Hippocampal formation (tissue), 2 donors: Measurements from ENCODE around the gene ERMARD.

Experiments
- DNase-seq, 2 donors: peaks; one replicate each; lab custom pipeline; 2025; lab: John Stamatoyannopoulos, UW

The ERMARD gene

DNA sequence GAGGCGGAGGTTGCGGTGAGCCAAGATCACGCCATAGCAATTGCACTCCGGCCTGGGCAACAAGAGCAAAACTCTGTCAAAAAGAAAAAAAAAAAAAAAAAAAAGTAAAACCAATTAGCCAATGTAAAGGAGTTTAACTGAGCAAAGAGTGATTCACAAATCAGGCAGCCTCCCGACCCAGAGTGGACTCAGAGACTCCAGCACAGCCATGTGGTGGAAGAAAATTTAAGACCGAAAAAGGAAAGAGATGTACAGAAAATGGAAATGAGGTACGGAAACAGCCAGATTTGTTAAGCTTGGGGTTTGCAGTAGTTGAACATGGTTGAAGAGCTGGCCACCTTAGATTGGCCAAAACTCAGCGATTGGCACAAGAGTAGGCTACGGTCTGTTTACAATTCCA lies 51.4 kb downstream of the ERMARD start:
- DNase-seq = no peak

DNA sequence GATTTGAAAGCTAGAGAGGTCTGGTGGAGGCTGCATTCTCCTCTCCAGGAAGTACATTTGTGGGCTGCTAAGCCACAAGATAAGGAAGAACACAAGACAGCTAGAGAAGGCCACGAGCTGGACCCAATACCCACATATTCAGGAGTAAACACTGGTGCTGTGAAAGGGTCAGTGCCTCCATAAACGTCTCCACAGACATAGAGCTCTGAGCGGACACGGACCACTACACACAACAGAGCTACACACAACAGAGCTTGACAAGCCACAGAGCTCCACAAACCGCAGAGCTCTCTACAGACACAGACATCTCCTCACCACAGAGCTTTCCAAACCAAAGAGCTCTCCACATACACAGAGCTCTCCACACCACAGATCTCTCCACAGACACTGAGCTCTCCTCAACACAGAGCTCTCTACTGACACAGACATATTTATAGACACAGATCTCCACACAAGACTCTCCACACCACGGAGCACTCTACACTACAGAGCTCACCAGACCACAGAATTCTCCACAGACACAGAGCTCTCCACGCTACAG lies 51.9 kb downstream of the ERMARD start:
- DNase-seq = no peak

DNA sequence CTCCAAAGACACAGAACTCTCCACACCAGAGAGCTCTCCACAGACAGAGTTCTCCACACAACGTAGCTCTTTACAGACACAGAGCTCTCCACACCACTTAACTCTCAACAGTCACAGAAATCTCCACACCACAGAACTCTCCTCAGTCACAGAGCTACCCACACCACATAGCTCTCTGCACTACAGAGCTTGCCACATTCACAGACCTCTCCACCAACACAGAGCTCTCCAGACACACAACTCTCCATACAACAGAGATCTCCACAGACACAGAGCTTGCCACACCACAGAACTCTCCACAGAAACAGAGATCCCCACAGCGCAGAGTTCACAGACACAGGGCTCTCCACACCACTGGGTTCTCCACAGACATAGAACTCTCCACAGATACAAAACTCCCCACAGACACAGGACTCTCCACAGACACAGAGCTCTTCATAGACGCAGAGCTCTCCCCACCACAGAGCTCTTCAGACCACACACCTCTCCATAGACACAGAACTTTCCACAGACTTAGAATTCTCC lies 52.5 kb downstream of the ERMARD start:
- no peak for DNase-seq

DNA sequence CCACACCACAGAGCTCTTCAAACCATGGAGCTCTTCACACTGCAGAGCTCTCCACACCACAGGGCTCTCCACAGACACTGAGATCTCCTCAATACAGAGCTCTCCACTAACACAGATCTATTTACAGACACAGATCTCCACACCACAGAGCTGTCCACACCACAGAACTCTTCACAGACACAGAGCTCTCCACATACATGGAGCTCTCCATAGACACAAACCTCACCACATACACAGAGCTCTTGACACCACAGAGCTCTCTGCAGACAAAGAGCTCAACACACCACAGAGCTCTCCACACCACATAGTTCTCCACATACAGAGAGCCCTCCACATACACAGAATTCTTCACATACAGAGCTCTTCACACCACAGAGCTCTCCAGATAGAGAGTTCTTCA lies 53.0 kb downstream of the ERMARD start:
- DNase-seq = no peak

DNA sequence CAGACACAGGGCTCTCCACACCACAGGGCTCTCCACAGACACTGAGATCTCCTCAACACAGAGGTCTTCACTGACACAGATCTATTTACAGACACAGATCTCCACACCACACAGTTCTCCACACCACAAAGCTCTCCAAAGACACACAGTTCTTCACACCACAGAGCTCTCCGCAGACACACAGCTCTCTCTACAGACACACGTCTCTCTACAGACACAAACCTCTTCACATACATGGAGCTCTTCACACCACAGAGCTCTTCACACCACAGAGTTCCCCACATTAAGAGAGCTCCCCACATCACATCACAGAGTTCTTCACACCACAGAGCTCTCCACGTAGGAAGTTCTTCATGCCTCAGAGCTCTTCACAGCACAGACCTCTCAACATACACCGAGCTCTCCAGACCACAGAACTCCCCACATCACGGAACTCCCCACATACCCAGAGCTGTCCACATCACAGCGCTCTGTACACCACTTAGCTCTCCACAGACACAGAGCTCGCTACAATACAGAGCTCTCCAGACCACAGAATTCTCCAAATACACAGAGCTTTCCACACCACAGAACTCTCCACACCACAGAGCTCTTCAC lies 53.9 kb downstream of the ERMARD start:
- no peak for DNase-seq

DNA sequence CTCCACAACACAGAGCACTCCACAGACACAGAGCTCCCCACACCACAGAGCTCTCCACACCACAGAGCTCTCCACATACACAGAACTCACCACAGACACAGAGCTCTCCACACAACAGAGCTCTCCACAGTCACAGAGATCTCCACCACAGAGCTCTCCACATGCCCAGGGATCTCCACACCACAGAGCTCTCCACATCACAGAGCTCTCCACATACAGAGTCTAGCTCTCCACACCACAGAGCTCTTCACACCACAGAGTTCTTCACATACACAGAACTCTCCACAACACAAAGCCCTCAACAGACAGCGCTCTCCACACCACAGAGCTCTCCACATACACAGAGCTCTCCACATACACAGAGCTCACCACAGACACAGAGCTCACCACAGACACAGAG lies 55.3 kb downstream of the ERMARD start:
- no peak for DNase-seq

DNA sequence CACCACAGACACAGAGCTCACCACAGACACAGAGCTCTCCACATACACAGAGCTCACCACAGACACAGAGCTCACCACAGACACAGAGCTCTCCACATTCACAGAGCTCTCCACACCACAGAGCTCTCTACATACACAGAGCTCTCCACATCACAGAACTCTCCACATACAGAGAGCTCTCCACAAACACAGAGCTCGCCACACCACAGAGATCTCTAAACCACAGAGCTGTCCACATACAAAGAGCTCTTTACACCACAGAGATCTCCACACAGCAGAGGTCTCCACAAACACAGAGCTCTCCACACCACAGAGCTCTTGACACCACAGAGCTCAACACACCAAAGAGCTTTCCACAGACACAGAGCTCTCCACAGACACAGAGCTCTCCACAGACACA lies 55.8 kb downstream of the ERMARD start:
- no peak for DNase-seq

DNA sequence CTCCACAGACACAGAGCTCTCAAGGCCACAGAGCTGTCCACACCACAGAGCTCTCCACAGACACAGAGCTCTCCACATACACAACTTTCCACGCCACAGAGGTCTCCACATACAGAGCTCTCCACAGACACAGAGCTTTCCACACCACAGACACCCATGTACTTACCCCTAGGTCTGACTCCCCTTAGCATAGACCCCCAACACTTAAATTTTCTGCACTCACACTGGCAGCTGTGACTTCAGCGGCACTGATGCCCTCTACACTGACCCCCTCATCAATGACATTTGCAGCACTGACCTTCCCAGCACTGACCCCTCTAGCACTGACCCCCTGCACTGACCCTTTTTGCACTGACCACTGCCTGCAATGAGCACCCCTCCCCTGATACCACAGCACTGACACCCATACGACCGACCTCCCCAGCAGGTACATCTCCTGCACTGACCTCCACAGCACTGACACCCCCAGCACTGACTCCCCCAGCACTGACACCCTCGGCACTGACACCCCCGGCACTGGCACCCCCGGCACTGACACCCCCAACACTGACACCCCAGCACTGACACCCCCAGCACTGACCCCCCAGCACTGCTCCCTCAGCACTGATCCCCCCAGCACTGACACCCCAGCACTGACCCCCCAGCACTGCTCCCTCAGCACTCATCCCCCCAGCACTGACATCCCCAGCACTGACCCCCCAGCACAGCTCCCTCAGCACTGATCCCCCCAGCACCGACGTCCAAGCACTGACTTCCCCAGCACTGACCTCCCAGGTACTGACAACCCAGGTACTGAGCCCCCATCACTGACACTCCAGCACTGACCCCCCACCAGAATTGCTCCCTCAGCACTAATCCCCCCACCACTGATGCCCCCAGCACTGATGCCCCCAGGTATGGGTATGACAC lies 56.5 kb downstream of the ERMARD start:
- DNase-seq = no peak

DNA sequence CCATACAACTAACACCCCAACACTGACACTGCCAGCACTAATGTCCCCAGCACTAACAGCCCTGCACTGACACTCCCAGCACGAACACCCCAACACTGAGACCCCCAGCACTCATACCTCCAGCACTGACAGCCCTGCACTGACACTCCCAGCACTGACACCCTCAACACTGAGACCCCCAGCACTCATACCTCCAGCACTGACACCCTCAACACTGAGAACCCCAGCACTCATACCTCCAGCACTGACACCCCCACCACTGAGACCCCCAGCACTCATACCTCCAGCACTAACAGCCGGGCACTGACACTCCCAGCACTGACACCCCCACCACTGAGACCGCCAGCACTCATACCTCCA lies 57.2 kb downstream of the ERMARD start:
- no peak for DNase-seq

DNA sequence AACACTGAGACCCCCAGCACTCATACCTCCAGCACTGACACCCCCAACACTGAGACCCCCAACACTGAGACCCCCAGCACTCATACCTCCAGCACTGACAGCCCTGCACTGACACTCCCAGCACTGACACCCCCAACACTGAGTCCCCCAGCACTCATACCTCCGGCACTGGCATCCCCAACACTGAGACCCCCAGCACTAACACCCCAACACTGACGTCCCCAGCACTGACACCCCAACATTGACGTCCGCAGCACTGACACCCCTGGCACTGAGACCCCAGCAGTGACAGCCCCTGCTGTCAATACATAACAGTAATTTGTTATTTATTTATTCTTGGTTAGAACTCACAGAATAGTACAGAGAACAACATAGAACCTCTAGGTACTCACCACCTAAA lies 58.0 kb downstream of the ERMARD start:
- DNase-seq = no peak

DNA sequence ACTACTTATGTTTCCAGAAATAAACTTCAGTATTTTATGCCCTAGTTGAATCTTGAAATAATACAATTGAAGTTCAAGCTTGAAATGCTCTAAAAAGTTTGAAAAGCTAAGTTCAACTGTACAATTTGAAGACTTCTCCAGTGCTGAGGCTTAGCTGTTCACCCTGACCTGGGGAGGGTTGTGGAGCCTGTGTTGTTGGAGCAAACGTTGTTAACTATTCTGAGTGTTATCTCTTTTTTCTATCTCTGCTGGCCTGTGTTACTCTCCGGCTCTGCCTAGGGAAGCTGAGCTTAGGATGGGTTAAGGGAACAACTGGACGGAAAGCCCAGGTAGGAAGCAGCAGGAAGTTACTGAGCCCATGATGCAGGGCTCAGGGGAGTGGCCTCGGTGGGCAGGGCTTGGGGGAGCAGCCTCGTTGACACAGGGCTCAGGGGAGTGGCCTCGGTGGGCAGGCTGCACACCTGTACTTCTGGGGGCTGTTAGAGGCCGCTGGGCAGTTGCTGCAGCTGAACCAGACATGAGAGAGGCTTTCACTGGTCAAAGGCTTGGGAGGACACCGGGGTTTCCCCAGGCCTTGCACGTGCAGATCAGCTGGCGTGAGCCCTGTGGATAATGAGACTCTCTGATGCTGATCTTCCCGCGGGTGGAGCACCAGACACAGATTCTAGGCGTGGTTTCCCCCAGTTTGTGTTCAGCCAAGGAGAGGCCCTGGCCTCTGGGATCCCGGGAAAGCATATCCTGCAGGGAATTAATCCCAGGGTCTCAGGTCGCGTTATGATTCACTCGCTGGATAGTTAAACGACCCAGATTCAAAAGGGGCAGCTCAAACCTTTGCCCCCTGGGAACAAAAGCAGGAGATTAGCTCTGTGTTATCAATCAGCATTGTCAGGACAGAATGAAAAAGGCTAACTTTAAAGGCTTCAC lies 58.9 kb downstream of the ERMARD start:
- no peak for DNase-seq

DNA sequence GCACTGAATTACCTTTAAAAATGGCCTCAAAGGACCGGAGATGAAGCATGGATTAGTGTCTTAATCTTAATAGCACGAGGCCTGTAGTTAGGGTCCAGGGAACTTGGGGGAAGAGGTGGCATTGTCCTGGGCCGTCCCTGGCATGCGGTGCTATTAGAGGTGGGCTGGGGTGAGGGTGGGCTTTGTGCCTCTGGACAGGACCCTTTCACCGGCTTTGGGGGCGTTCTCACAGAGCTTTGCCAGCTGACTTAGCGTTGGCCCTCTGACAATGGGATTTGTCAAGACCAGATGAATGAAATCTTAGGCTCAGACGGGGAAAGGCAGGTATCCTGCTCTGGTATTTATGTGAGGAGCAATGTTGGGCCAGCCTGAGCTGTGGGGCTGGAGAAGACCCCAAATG lies 59.6 kb downstream of the ERMARD start:
- no peak for DNase-seq

DNA sequence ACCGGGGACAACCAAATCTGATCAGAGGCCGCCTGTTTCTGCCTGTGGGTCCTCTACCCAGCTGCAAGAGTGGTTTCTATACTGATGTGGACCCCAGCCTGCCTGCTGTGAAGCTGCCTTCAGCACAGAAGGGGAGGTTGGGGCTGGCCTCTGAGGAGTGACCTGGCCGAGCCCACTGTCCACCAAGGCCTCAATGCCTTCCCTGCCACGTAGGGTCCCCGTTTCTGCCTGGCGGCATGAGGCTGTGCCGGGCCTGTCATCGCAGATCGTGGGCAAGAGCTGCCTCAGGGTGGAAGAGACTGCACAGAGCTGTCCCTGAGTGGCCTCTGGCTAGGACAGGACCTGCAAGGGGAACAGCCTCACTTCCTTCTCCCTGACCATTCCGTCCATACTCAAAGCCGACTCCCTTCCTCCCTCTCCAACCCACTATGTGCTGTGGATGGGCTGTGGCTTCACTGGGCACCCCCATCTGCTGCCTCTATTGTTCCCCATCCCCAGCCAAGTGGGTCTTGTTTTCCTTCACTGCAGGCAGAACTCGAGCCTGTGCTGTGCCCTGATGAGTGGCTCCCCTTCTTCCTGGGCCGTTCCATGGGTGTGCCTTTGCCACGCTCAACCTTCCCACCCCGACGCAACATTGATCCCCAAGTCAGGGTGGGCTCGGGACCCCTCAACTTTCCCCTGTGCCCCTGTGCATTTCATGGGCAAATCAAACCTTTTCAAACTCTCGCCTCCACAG lies 60.3 kb downstream of the ERMARD start:
- DNase-seq = no peak

DNA sequence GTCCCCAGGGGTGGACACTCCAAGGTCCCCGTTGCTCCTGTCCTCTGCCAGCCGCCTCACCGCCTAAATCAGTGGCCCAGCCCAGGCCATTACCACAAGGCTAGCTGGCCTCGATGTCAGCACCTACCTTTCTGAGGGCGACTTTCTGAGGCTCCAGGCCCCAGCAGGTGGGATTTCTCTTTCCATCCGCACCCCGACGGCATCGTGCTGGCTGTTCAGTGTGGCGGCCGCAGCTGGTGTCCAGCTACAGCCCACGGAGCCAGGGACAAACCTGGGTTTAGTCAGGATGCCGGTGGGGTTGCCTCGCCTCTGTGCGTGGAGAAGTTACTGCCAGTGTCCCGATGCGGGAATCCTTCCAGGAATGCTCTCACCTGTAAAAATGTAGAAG lies 60.8 kb downstream of the ERMARD start:
- DNase-seq = no peak

DNA sequence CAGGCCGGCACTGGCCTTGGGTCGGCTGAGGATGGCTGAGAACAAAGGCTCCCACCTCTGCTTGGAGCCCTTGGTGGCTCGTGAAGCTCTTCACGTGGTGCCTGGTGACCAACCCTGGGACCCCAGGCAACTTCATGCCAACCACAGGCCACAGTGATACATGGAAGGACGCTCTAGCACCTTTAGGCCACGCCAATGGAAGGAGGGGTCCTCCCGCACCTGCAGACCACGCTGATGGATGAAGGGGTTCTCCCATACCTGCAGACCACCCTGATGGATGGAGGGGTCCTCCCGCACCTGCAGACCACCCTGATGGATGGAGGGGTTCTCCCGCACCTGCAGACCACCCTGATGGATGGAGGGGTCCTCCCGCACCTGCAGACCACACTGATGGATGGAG lies 62.5 kb downstream of the ERMARD start:
- DNase-seq = no peak

DNA sequence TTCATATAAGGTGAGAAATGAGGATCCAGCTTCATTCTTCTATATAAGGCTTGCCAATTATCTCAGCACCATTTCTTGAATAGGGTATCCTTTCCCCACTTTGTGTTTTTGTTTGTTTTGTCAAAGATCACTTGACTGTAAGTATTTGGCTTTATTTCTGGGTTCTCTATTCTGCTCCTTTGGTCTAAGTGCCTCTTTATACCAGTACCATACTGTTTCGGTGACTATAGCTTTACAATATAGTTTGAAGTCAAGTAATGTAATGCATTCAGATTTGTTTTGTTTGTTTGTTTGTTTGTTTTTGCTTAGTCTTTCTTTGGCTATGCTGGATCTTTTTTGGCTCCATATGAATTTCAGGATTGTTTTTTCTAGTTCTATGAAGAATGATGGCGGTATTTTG lies 64.6 kb downstream of the ERMARD start:
- DNase-seq = no peak

DNA sequence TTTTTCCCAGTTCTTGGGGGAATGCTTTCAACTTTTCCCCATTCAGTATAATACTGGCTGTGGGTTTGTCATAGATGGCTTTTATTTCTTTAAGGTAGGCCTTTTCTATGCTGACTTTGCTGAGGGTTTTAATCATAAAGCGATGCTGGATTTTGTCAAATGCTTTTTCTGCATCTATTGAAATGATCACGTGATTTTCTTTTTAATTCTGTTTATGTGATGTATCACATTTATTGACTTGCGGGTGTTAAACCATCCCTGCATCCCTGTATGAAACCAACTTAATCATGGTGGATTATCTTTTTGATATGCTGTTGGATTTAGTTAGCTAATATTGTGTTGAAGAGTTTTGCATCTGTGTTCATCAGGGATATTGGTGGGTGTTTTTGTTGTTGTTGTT lies 65.6 kb downstream of the ERMARD start:
- DNase-seq = no peak

DNA sequence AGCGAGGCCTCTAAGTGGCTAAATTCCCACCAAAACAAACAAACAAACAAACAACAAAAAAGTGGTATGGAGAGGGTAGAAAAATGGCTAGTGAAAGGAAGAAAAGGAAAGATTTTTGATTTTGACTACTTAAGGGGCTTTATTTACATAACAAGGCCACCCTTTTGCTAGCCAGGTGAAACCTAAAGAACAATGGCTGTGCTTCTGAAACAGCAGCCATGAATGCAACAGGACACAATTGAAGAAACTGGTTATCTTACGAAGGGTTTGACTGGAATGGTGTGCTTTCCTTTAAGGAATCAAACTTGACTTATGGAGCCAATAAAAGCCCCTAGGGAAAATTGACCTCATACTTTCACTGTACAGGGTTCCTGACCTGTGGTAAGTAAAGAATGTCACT lies 68.9 kb downstream of the ERMARD start:
- DNase-seq = no peak

DNA sequence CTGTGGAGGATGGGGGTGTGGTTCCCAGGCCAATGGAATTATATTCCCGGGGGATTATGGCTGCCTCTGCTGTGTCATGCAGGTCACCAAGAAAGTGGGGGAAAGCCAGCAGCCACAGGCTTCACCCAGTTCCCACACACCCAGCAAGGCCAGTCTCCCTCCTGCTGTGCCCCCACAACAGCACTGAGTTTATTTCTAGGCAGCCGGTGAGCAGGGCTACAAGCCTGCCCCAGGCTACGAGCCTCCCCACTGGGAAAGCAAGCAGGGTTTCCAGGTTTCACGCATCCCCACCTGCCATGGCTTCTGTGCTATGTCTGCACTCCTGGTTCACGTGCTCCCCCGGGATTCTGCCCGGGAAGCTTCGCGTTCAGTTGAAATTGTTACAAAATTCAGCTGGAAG lies 72.6 kb downstream of the ERMARD start:
- no peak for DNase-seq

DNA sequence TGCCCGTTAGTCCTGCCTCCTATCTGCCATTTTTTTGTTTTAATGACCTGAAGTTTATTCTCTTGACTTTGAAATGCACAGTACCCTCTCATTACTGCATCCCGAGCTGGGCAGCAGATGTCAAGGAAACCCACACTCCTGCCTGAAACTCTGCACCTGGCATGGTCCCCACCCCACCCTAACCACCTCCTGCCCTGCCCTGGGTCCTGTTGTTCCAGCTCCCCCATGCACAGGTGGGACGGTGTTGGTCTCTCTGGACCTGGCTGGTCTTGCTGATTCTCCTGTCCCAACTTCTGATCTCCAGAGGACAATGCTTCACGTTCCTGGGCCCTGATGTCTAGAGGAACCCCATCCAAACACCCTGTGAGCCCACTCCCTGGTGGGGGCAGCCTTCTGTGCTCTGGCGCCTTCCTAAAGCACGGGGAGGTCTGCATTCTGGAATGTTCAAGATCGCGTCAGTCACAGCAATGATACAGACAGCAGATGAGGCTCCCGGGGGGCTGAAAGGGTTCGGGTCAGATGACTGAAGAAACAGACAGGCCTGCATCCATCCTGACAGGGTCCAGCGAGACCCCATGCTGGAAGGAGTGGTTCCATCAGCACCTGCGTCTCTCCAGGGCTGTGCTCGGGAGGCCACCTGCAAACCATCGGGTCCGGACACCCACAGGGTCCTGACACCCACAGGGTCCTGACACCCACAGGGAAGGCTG lies 73.6 kb downstream of the ERMARD start:
- DNase-seq = no peak
